ENCODE results near the gene ZNG1C.
"Not testable (repeated sequence)": the region's sequence is repeated elsewhere in the genome, so short reads cannot be mapped to it uniquely, and the experiment has no call there.

Gene ZNG1C

GRCh38 chr9:68241683-68242082 is at the start of gene ZNG1C:
Gene ZNG1C, plus strand, starts transcription at chr9:68241983. Its CDS starts 49 bp downstream, at chr9:68242032.
- in situ Hi-C loops (cut with MboI; ENCODE audit: low sequenced_read_pairs) = not testable (repeated sequence)

GRCh38 chr9:68242437-68242836 is 654 bp downstream of the ZNG1C start:
- in situ Hi-C loops (cut with MboI; ENCODE audit: low sequenced_read_pairs) = not testable (repeated sequence)

GRCh38 chr9:68281041-68281440 is 39.3 kb downstream of the ZNG1C start:
- in situ Hi-C loops (cut with MboI; ENCODE audit: low sequenced_read_pairs) = not testable (repeated sequence)

DNA sequence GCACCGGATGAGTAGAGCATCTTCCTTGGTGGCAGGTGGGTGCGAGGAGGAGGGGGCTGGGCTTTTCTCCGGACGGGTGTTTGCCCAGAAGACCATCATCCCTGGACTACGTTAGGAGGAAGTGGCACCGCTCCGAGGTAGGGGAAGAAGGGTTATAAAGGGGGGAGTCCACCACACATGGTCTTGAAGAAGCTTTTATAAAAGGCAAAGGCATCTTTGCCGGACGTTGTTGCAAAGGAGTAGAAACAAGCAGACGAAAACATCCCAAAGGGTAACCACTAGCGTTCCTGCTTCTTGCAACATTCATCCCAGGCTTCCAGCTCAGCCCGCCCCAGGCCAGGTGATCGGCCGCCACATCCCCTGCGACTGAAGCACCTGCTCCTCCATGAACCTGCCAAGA is 60.8 kb downstream of the ZNG1C start, which contains the start of gene FOXD4L3:
TSS of gene FOXD4L3 (plus strand) at position 301 of the 400 bp plus-strand sequence. CDS start at position 386, 85 bp downstream.
- in situ Hi-C loops (cut with MboI; ENCODE audit: low sequenced_read_pairs) = not testable (repeated sequence)

- in situ Hi-C loops (cut with MboI; ENCODE audit: low sequenced_read_pairs) = not testable (repeated sequence)
Measured at GRCh38 chr9:68303771-68304170, 62.0 kb downstream of the ZNG1C start.

DNA sequence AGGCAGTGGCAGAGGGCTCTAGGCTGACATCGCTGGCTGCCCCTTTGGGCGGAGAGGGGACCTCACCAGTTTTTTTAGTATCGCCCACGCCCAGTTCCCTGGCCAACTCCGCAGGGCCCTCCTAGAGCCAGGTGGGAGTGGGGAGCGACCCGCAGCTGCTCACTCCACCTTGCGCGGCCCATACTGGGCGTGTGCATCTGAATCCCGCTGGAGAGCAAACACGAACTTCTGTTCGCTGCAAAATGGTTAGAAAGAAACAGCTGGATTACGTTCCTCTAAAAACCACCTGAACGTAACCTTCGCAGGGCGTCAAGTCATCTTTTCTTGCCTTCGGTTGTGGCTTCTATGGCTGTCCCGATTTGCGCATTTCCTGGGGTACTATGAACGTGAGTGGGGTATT is 62.4 kb downstream of the ZNG1C start:
- in situ Hi-C loops (cut with MboI; ENCODE audit: low sequenced_read_pairs) = not testable (repeated sequence)

- in situ Hi-C loops (cut with MboI; ENCODE audit: low sequenced_read_pairs) = not testable (repeated sequence)
Measured at GRCh38 chr9:68304777-68305176, 63.0 kb downstream of the ZNG1C start.

GRCh38 chr9:68305680-68306285 is 64.0 kb downstream of the ZNG1C start:
- in situ Hi-C loops (cut with MboI; ENCODE audit: low sequenced_read_pairs) = not testable (repeated sequence)

DNA sequence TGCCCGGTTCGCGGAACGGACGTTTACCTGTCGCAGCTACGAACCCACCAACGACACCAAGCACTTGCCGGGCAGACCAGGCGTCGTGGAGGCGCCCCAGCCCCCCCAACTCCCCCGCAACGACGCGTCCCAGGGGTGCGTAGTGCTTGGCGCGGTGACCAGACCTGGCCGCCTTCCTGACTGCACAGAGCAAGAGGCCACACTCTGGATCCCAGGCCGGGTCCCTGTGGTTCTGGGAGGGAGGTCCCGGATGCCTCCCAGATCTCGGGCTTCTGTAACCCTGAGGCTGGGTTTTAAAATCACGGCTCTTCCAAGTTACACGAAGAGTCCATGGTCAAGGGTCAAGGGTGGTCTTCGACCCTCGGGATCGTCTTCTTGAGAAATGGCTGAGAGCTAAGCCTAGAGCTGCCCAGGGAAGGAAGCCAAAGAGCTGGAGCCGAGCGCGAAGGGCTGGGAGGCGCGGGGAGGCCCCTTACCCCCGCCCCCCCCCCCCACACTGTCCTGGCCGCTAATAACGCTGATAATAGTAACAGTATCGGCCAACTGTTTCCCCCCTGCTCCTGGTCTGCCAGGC is 64.7 kb downstream of the ZNG1C start:
- in situ Hi-C loops (cut with MboI; ENCODE audit: low sequenced_read_pairs) = not testable (repeated sequence)

DNA sequence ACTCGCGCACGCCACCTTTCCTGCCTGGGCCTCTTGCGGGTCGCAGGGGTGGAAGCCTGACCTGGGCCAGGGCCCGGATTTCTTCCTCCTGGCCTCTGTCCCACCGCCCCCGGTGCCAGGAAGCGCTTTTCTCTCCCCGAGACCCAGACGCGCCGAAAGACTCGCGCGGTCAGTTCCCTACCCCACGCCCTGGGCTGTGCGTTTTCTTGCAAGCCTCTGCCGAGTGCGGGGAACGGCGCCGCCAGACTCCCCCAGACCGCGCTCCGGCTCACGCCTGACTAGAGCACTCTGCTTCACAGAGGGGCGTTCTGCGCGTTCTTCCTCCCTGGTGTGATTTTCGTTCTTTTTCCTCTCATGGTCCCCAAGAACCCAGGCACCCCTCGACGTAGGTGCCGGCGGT is 65.3 kb downstream of the ZNG1C start:
- in situ Hi-C loops (cut with MboI; ENCODE audit: low sequenced_read_pairs) = not testable (repeated sequence)

GRCh38 chr9:68307654-68308053 is 65.9 kb downstream of the ZNG1C start:
- in situ Hi-C loops (cut with MboI; ENCODE audit: low sequenced_read_pairs) = not testable (repeated sequence)

DNA sequence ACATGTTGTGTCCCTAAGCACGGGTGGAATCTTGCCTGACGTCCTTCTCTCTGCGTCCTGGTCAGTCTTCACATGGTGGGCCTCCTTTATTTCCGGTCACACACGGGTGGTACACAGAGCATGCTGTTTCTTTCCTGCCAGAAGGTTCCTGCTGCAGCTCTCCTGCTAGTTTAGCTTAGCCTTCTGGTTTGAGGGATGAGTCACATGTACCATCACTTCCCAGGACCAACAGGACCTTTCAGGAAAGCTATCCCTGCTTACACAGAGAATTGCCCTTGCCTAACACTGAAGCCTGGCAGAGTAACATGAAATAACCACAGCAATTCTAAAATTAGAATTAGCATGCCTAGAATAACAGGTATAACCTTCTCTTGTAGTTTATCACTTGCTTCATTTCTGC is 69.4 kb downstream of the ZNG1C start:
- in situ Hi-C loops (cut with MboI; ENCODE audit: low sequenced_read_pairs) = not testable (repeated sequence)

GRCh38 chr9:68318209-68318608 is 76.4 kb downstream of the ZNG1C start:
- in situ Hi-C loops (cut with MboI; ENCODE audit: low sequenced_read_pairs) = not testable (repeated sequence)

GRCh38 chr9:68323749-68324148 is 82.0 kb downstream of the ZNG1C start:
- in situ Hi-C loops (cut with MboI; ENCODE audit: low sequenced_read_pairs) = not testable (repeated sequence)

DNA sequence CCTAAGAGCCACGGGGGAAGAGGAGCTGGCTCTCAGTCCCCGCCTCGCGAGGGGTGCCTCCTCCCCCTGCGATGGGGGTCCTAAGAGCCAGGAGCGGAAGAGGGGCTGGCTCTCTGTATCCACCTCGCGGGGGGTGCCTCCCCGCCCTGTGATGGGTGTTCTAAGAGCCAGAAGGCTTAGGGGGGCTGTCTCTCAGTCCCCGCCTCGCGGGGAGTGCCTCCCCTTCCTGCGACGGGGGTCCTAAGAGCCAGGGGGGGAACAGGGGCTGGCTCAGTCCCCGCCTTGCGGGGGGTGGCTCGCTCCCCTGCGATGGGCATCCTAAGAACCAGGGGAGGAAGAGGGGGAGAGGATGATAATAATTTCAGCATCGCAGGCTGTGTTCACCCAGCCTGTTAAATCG is 82.7 kb downstream of the ZNG1C start:
- in situ Hi-C loops (cut with MboI; ENCODE audit: low sequenced_read_pairs) = not testable (repeated sequence)

- in situ Hi-C loops (cut with MboI; ENCODE audit: low sequenced_read_pairs) = not testable (repeated sequence)
Measured at GRCh38 chr9:68329106-68329505, 87.3 kb downstream of the ZNG1C start.

- in situ Hi-C loops (cut with MboI; ENCODE audit: low sequenced_read_pairs) = not testable (repeated sequence)
Measured at GRCh38 chr9:68330531-68331173, 88.9 kb downstream of the ZNG1C start.

DNA sequence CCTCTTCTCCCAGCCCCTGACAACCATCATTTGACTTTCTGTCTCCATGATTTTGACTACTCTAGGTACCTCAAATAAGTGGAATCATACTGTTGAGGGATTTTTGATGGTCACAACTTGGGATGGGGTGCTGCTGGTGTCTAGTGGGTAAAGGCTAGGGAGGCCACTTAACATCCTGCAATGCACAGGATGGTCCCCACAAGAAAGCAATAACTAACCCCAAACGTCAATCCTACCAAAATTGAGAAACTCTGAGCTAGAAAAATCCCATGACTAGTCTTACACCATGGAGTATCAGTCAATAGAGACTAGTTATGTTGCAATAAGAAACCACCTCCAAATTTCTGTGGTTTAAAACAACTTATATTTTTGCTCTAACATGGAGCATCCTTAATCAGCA is 90.3 kb downstream of the ZNG1C start:
- in situ Hi-C loops (cut with MboI; ENCODE audit: low sequenced_read_pairs) = not testable (repeated sequence)

- in situ Hi-C loops (cut with MboI; ENCODE audit: low sequenced_read_pairs) = not testable (repeated sequence)
Measured at GRCh38 chr9:68335935-68336334, 94.2 kb downstream of the ZNG1C start.

DNA sequence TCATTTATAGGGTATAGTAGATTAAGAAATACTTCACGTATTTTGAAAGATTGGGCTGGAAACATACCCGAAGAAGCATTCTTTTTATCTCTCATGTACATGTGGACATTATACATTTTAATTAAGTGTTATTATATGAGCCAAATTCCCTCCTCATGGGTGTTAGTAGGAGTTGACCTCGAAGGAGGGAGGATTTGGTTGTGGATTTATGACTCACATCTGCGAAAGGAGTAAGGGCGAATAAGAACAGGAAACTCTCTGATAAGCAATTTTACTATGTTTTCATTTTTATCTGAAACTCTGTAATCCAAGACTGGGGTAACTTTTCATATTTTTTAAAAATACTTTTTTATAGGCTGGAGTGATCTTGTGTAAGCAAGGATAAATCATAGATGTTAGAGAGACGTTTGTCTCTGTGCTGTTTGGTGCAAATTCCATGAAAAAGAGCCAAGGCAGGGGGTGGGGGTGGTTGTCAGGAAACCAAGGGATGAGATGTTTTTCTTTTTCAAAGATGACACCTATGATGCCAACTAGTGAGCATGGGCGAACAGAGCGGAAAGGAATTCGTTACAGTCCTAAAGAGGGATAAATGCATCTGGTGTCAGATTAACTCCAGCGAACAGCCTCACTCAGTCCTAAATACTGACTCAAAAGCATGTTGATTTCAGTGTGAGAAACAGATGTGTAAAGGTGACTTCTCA is 95.0 kb downstream of the ZNG1C start:
- in situ Hi-C loops (cut with MboI; ENCODE audit: low sequenced_read_pairs) = not testable (repeated sequence)

DNA sequence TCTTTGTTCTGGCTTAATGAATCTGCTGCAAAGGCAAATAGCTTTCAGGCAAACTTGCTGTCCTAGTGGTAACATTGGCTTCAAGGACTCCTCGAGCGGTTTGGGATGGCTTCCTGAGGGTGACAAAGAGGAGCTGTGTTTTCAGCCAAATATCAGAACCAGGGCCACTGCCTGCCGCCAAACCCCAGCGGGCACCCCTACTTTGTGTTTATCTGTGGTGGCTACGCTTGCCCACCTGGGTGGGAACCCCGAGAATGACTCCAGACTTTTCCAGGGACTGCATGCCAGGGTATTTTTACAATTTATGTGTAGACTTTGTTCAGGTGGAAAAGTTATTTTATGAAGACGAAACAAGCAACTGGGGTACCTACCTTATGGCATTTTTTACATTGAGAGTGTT is 96.2 kb downstream of the ZNG1C start:
- in situ Hi-C loops (cut with MboI; ENCODE audit: low sequenced_read_pairs) = not testable (repeated sequence)

Data from HL-60/S4 treated with phorbol 12-myristate 13-acetate at 8.2 ng/mL for 4 days and 3 days (cell line).